MM.1S (cell line): Measurements from ENCODE around the gene BLOC1S3.

Experiments used
- DNase-seq: peaks from one replicate; pipeline ENCODE4 v3.0.0-alpha.2; 2015
- H2AFZ ChIP-seq: fragments of 300-600 bp; sonication (generic); 2 replicates; pipeline ENCODE4 v1.6.0; 2016; ENCODE audit warnings: antibody characterized with exemption, low read length
- H3F3A ChIP-seq: fragments of 300-600 bp; sonication (generic); 2 replicates; pipeline ENCODE4 v1.6.1; 2016; ENCODE audit warnings: mild to moderate bottlenecking, antibody characterized with exemption, low read length, moderate library complexity, mixed read lengths; ENCODE audit not compliant: insufficient read depth
- H3K27ac ChIP-seq: fragments of 300-600 bp; sonication (generic); 2 replicates; pipeline ENCODE4 v1.5.1; 2016; ENCODE audit warnings: mild to moderate bottlenecking, low read length
- H3K27me3 ChIP-seq: fragments of 300-600 bp; sonication (generic); replicated peaks from 2 replicates; pipeline ENCODE4 v1.6.0; 2016; ENCODE audit warnings: low read length; ENCODE audit not compliant: insufficient read depth
- H3K36me3 ChIP-seq: fragments of 300-600 bp; sonication (generic); replicated peaks from 2 replicates; pipeline ENCODE4 v1.6.1; 2016; ENCODE audit warnings: mild to moderate bottlenecking, low read length, mixed read lengths; ENCODE audit not compliant: insufficient read depth
- H3K4me1 ChIP-seq: fragments of 300-600 bp; sonication (generic); 2 replicates; pipeline ENCODE4 v1.6.1; 2016; ENCODE audit warnings: low read length, mixed read lengths
- H3K4me2 ChIP-seq: fragments of 300-600 bp; sonication (generic); 2 replicates; pipeline ENCODE4 v1.6.0; 2016; ENCODE audit warnings: low read depth, low read length
- H3K4me3 ChIP-seq: fragments of 300-600 bp; sonication (generic); 2 replicates; pipeline ENCODE4 v1.5.1; 2016; ENCODE audit warnings: low read length, mixed read lengths
- H3K79me2 ChIP-seq: fragments of 300-600 bp; sonication (generic); 2 replicates; pipeline ENCODE4 v1.6.1; 2016; ENCODE audit warnings: mixed run types, low read length, mixed read lengths
- H3K9ac ChIP-seq: fragments of 300-600 bp; sonication (generic); 2 replicates; pipeline ENCODE4 v1.6.1; 2016; ENCODE audit warnings: low read length, mixed read lengths
- H3K9me2 ChIP-seq: fragments of 300-600 bp; sonication (generic); replicated peaks from 2 replicates; pipeline ENCODE4 v1.6.1; 2016; ENCODE audit warnings: mild to moderate bottlenecking, low read length, mixed read lengths; ENCODE audit not compliant: insufficient read depth
- H3K9me3 ChIP-seq: fragments of 300-600 bp; sonication (generic); replicated peaks from 2 replicates; pipeline ENCODE4 v1.6.1; 2016; ENCODE audit warnings: mild to moderate bottlenecking, low read length, mixed read lengths; ENCODE audit not compliant: insufficient read depth
- H4K20me1 ChIP-seq: fragments of 300-600 bp; sonication (generic); 2 replicates; pipeline ENCODE4 v1.6.1; 2016; ENCODE audit warnings: mild to moderate bottlenecking, low read length, moderate library complexity, mixed read lengths; ENCODE audit not compliant: insufficient read depth
- CTCF ChIP-seq: fragments of 300-600 bp; sonication (generic); IDR thresholded peaks from 2 replicates; pipeline ENCODE4 v1.5.1; 2016; ENCODE audit warnings: antibody characterized with exemption, low read length, mixed read lengths
- EZH2 ChIP-seq: fragments of 300-600 bp; sonication (generic); optimal IDR thresholded peaks from 2 replicates; pipeline ENCODE3; 2017; ENCODE audit warnings: low read depth, mild to moderate bottlenecking, antibody characterized with exemption, low read length, mixed read lengths
- EZH2phosphoT487 ChIP-seq: fragments of 300-600 bp; sonication (generic); IDR thresholded peaks from 2 replicates; pipeline ENCODE4 v1.6.1; 2018; ENCODE audit warnings: antibody characterized with exemption, low read length

BLOC1S3 gene

GRCh38 chr19:45171211-45171623 lies 7.4 kb upstream of the BLOC1S3 start:
- no peaks in the 10 kb centered on the region for H3K9me2 ChIP-seq
- H3K36me3 ChIP-seq = no peaks in the 10 kb centered on the region
- no peak overlapping the region for H3K4me2 ChIP-seq
- no peaks in the 10 kb centered on the region for H3K79me2 ChIP-seq
- TF ChIP-seq EZH2phosphoT487 = no peak
- TF ChIP-seq CTCF = no peak
- TF ChIP-seq EZH2 = no peak
- H3K4me3 ChIP-seq = no peak overlapping the region
- no peak overlapping the region for H3K27ac ChIP-seq
- no peak overlapping the region for H3K9ac ChIP-seq
- H3K9me3 ChIP-seq = no peaks in the 10 kb centered on the region
- no peak overlapping the region for H2AFZ ChIP-seq
- H3K27me3 ChIP-seq = no peaks in the 10 kb centered on the region
- no peak for DNase-seq
- H3K4me1 ChIP-seq = peaks cover 4% of the 10 kb centered on the region; the same call in 1 of the 2 replicates
- H3F3A ChIP-seq = no peaks in the 10 kb centered on the region
- H4K20me1 ChIP-seq = no peaks in the 10 kb centered on the region

GRCh38 chr19:45172173-45172572 lies 6.4 kb upstream of the BLOC1S3 start:
- no peak overlapping the region for H2AFZ ChIP-seq
- no peaks in the 10 kb centered on the region for H3K9me3 ChIP-seq
- H3K9ac ChIP-seq = no peak overlapping the region
- no peaks in the 10 kb centered on the region for H3F3A ChIP-seq
- TF ChIP-seq EZH2 (no peak), CTCF (no peak), EZH2phosphoT487 (no peak)
- H3K27ac ChIP-seq = no peak overlapping the region
- DNase-seq = no peak
- H3K79me2 ChIP-seq = peaks cover 4% of the 10 kb centered on the region; the same call in 1 of the 2 replicates
- no peak overlapping the region for H3K4me2 ChIP-seq
- peaks cover 4% of the 10 kb centered on the region; the same call in 1 of the 2 replicates for H3K4me1 ChIP-seq
- H3K4me3 ChIP-seq = no peak overlapping the region
- no peaks in the 10 kb centered on the region for H3K36me3 ChIP-seq
- H4K20me1 ChIP-seq = no peaks in the 10 kb centered on the region
- no peaks in the 10 kb centered on the region for H3K9me2 ChIP-seq
- no peaks in the 10 kb centered on the region for H3K27me3 ChIP-seq

GRCh38 chr19:45172611-45173208 lies 5.9 kb upstream of the BLOC1S3 start:
- no peak overlapping the region for H3K4me2 ChIP-seq
- no peak overlapping the region for H3K4me3 ChIP-seq
- H3K27ac ChIP-seq = no peak overlapping the region
- no peaks in the 10 kb centered on the region for H3K9me2 ChIP-seq
- H2AFZ ChIP-seq = no peak overlapping the region
- no peaks in the 10 kb centered on the region for H3K9me3 ChIP-seq
- no peaks in the 10 kb centered on the region for H4K20me1 ChIP-seq
- no peaks in the 10 kb centered on the region for H3K27me3 ChIP-seq
- H3K4me1 ChIP-seq = peaks cover 4% of the 10 kb centered on the region; the same call in 1 of the 2 replicates
- no peaks in the 10 kb centered on the region for H3K36me3 ChIP-seq
- no peak for DNase-seq
- no peak overlapping the region for H3K9ac ChIP-seq
- TF ChIP-seq EZH2 = no peak
- TF ChIP-seq CTCF = no peak
- TF ChIP-seq EZH2phosphoT487 = no peak
- peaks cover 9% of the 10 kb centered on the region for H3K79me2 ChIP-seq
- 0 out of 2 replicates have a peak, but pooled peaks cover 3% of the 10 kb centered on the region for H3F3A ChIP-seq
